ENCODE results near the gene PTPRN2.

DNA sequence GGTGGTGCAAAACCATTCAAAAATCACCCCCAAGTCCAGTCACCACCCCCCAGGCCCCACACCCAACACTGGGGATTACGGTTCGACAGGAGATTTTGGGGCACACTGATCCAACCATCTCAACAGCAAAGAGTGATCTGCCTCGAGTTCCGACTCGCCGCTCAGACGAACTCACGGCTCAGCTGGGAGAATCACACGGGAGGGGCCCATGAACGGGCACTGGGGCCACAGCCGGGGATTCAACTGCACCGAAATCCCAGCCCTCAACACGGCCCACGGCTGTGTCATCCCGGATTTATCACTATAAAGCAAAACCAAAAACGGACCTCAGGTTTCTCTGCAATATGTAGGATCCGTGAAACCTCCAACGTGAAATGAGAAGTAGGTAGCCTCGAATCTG lies 790.8 kb downstream of the PTPRN2 start:
- TF ChIP-seq EZH2 (IDR thresholded peaks at IDR 0.05; ENCODE audit: low read depth, low read length, severe bottlenecking) (no peak), CHD2 (IDR thresholded peaks at IDR 0.05; ENCODE audit: low read length) (no peak), CTCF (IDR thresholded peaks at IDR 0.05; ENCODE audit: control extremely low read depth in 1 of 3, insufficient read depth in 1 of 3, low read depth in 1 of 3, low read length in 3 of 3) (no peak)

All from H1 (cell line).